Left lung (tissue), 10 donors: ENCODE data around the gene RAB22A. TPM values are rescaled to one million over a fixed set of nuclear protein-coding genes. Genes with fewer than 3 reads are reported as not detected.
A peak's percentile ranks its signal among the peaks of the same experiment; 100 is the strongest.
"Not testable (repeated sequence)": the region's sequence is repeated elsewhere in the genome, so short reads cannot be mapped to it uniquely, and the experiment has no call there.

Source experiments
- ATAC-seq: fragments of 200-7000 bp; cut with Tn5 transposase; one replicate; pipeline ENCODE4 v1.9.1; 2020; ENCODE audit warnings: moderate library complexity
- DNase-seq, 4 donors: peaks; one replicate each; pipeline ENCODE4 v3.0.0-alpha.2; 2013 to 2020
- H3K27ac ChIP-seq, 2 donors: fragments of 200-600 bp; sonication (generic) in 1 of 2; one replicate each; pipeline versions ENCODE4 v1.5.0 to v1.8.0; 2020 to 2021
- H3K27me3 ChIP-seq, 2 donors: fragments of 200-600 bp; sonication (generic) in 1 of 2; one replicate each; pipeline versions ENCODE4 v1.5.0 to v1.8.0; 2020 to 2021
- H3K36me3 ChIP-seq, 2 donors: fragments of 200-600 bp; sonication (generic) in 1 of 2; one replicate each; pipeline versions ENCODE4 v1.5.0 to v1.8.0; 2020 to 2021
- H3K4me1 ChIP-seq, 2 donors: fragments of 200-600 bp; one replicate each; pipeline ENCODE4 v1.8.0; 2021
- H3K4me3 ChIP-seq, 2 donors: fragments of 200-600 bp; sonication (generic) in 1 of 2; one replicate each; pipeline versions ENCODE4 v1.5.0 to v1.8.0; 2020 to 2021; ENCODE audit warnings: mild to moderate bottlenecking in 1 of 2
- H3K9me3 ChIP-seq, 2 donors: fragments of 200-600 bp; sonication (generic) in 1 of 2; one replicate each; pipeline versions ENCODE4 v1.5.0 to v1.8.0; 2020 to 2021
- CTCF ChIP-seq, 2 donors: fragments of 200-600 bp; sonication (generic) in 1 of 2; IDR thresholded peaks; one replicate each; pipeline versions ENCODE4 v1.5.0 to v1.8.0; 2021; ENCODE audit warnings: antibody characterized with exemption in 2 of 2
- intact Hi-C, 2 donors: fragments of 100-400 bp; cut with DNase I; formaldehyde crosslinking; loops; one replicate each; pipeline versions ENCODE4 v1.11.2 to v1.14.2; 2022
- polyA plus RNA-seq, 6 donors: library from polyadenylated mRNA; unstranded; fragments of 120-200 nt; gene quantifications; one replicate each; pipeline ENCODE4 v1.2.1, GENCODE V29; 2013; ENCODE audit not compliant: insufficient read length in 6 of 6
- total RNA-seq, 2 donors: library from RNA; stranded (reverse); fragmentation: NEBNext Ultra II Directional; extraction: Animal tissue kit (Norgen Biotek cat#: 25700); gene quantifications; one replicate each; pipeline ENCODE4 v1.2.1, GENCODE V29; 2021
- donor health status: DM: no; HTN: yes; CAD: no.
- donor health status: DM: no; HTN: no; CAD: no.

RAB22A gene
- total and polyA plus RNA-seq, 8 donors: 17.3 to 26.2 (median 19.3) TPM

GRCh38 chr20:58407966-58408557, 98.5 kb downstream of the RAB22A start:
- intact Hi-C loops: no loop called here
- H3K27ac ChIP-seq: peak overlapping the region in 1 of 2 donors; percentile 69
- H3K36me3 ChIP-seq: no peaks in the 10 kb centered on the region
- no peak overlapping the region for H3K4me3 ChIP-seq
- peaks cover 0 to 44% of the 10 kb centered on the region in 2 donors for H3K4me1 ChIP-seq
- ATAC-seq: no peak
- H3K27me3 ChIP-seq: no peaks in the 10 kb centered on the region
- no peak for TF ChIP-seq CTCF (IDR thresholded peaks at IDR 0.05)
- DNase-seq: no peak
- H3K9me3 ChIP-seq: no peaks in the 10 kb centered on the region

GRCh38 chr20:58408603-58409246, 99.2 kb downstream of the RAB22A start:
- H3K27me3 ChIP-seq: no peaks in the 10 kb centered on the region
- H3K9me3 ChIP-seq: no peaks in the 10 kb centered on the region
- H3K4me3 ChIP-seq: no peak overlapping the region
- intact Hi-C loops: no loop called here
- TF ChIP-seq CTCF (IDR thresholded peaks at IDR 0.05): no peak
- ATAC-seq (peak; percentile 34), DNase-seq (no peak)
- no peaks in the 10 kb centered on the region for H3K36me3 ChIP-seq
- peak overlapping the region in 1 of 2 donors; percentile 69 for H3K27ac ChIP-seq
- H3K4me1 ChIP-seq: peaks cover 0 to 44% of the 10 kb centered on the region in 2 donors

- H3K4me3 ChIP-seq, intact Hi-C loops, ATAC-seq, H3K27ac ChIP-seq, H3K36me3 ChIP-seq, DNase-seq, H3K27me3 ChIP-seq, H3K9me3 ChIP-seq: not testable (repeated sequence)
- H3K4me1 ChIP-seq: peaks cover 0 to 31% of the 10 kb centered on the region in 2 donors
These were observed 104.7 kb downstream of the RAB22A start for GRCh38 chr20:58414216-58414615.

- H3K9me3 ChIP-seq, ATAC-seq, intact Hi-C loops, H3K4me3 ChIP-seq, H3K27me3 ChIP-seq, H3K27ac ChIP-seq: not testable (repeated sequence)
- H3K4me1 ChIP-seq: peaks cover 0 to 25% of the 10 kb centered on the region in 2 donors
- DNase-seq: peak in 1 of 4 donors; percentile 80
- H3K36me3 ChIP-seq: peaks cover 0 to 13% of the 10 kb centered on the region in 2 donors
These were observed 105.3 kb downstream of the RAB22A start for GRCh38 chr20:58414786-58415185.

- Histone ChIP-seq H3K4me3 (no peak overlapping the region), H3K4me1 (peaks cover 0 to 21% of the 10 kb centered on the region in 2 donors), H3K36me3 (peaks cover 0 to 23% of the 10 kb centered on the region in 2 donors), H3K27me3 (no peaks in the 10 kb centered on the region), H3K27ac (no peak overlapping the region), H3K9me3 (no peaks in the 10 kb centered on the region)
- TF ChIP-seq CTCF (IDR thresholded peaks at IDR 0.05): no peak
- intact Hi-C loops: no loop called here
- no peak for DNase-seq
- no peak for ATAC-seq
These were observed 106.5 kb downstream of the RAB22A start for GRCh38 chr20:58416057-58416456.

GRCh38 chr20:58416835-58417234, 107.3 kb downstream of the RAB22A start:
- Histone ChIP-seq H3K27me3 (no peaks in the 10 kb centered on the region), H3K4me3 (no peak overlapping the region), H3K4me1 (peaks cover 0 to 21% of the 10 kb centered on the region in 2 donors), H3K27ac (peak overlapping the region in 1 of 2 donors; percentile 53), H3K36me3 (peaks cover 0 to 29% of the 10 kb centered on the region in 2 donors), H3K9me3 (no peaks in the 10 kb centered on the region)
- ATAC-seq (no peak), DNase-seq (no peak)
- TF ChIP-seq CTCF (IDR thresholded peaks at IDR 0.05): no peak
- intact Hi-C loops: no loop called here

Other genes starting within 250 kb of the RAB22A start
- gene ANKRD60, start 81.1 kb upstream of the RAB22A start, total RNA-seq: not detected
- not detected for gene ANKRD60, start 81.1 kb upstream of the RAB22A start, polyA plus RNA-seq
- 10 to 100 TPM; 49.7 to 52.9 TPM for gene VAPB, start 79.5 kb downstream of the RAB22A start, total RNA-seq
- 10 to 100 TPM; 36.3 to 48.8 (median 42.3) TPM for gene VAPB, start 79.5 kb downstream of the RAB22A start, polyA plus RNA-seq
- gene APCDD1L, start 205.7 kb downstream of the RAB22A start, total RNA-seq: under 1 TPM; 0.09 to 0.13 TPM
- under 1 TPM in 5 of 6 donors, not detected in 1; 0.09 to 0.23 (median 0.16) TPM for gene APCDD1L, start 205.7 kb downstream of the RAB22A start, polyA plus RNA-seq